ENCODE data around the gene C2orf76.
"Not testable (repeated sequence)": the region's sequence is repeated elsewhere in the genome, so short reads cannot be mapped to it uniquely, and the experiment has no call there.

C2orf76 gene

DNA sequence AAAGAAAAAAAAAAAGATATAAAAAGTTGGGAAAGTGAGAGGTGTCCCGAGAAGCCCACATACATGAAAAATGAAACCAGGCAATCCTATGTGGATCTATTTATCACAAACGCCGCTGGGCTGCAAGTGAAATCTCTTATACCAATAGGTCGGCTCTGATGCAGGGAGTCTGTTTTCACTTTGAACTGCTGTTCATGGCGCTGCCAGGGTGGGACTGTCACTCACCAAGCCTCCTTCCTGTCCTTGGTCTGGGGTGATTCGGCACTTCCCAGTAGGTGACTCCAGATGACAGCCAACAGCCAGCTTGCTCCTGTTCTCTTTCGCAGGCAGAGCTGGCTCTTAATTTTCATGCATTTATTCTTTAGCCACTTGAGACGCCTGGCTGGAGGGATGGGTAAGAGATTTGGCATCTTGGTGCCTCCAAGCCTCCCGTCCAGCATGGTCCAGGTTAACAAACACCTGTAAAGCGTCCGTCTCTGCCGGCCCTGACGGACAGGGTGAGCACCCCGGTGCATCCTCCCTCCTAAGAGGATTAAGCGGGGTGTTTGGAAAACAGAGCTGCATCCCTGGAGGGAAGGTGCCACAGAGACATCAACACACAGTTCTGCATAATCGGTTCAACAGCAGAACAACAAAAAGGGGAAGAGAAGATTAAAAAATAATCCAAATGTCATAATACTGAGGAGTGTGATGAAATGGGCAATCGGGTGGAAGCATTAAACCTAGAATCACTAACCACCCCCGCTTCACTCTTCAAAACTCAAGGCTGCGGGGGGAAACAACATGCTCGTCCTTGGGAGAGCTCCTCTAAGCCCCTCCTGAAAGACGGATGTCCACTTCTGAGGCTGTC is 84.3 kb downstream of the C2orf76 start:
- no peak overlapping the region for H3K4me3 ChIP-seq (ENCODE audit: low read length)
- TF ChIP-seq, protein P1, sequence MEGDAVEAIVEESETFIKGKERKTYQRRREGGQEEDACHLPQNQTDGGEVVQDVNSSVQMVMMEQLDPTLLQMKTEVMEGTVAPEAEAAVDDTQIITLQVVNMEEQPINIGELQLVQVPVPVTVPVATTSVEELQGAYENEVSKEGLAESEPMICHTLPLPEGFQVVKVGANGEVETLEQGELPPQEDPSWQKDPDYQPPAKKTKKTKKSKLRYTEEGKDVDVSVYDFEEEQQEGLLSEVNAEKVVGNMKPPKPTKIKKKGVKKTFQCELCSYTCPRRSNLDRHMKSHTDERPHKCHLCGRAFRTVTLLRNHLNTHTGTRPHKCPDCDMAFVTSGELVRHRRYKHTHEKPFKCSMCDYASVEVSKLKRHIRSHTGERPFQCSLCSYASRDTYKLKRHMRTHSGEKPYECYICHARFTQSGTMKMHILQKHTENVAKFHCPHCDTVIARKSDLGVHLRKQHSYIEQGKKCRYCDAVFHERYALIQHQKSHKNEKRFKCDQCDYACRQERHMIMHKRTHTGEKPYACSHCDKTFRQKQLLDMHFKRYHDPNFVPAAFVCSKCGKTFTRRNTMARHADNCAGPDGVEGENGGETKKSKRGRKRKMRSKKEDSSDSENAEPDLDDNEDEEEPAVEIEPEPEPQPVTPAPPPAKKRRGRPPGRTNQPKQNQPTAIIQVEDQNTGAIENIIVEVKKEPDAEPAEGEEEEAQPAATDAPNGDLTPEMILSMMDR (conservative IDR thresholded peaks at IDR 0.05; ENCODE audit: low read depth, low read length): no peak
- no peak for DNase-seq (ENCODE audit: low read depth)

DNA sequence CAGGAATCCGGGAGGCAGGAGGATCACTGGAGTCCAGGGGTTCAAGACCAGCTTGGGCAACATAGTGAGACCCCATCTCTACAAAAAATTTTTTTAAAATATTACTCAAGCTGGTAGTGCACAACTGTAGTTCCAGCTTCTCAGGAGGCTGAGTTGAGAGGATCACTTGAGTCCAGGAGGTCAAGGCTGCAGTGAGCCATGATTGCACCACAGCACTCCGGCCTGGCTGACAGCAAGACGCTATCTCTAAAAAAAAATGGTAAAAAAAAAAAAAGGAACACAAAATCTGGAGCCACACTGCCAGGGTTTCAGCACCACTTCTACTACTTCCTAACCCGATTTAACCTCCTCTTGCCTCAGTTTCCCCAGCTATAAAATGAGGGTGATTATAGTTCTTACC is 86.0 kb downstream of the C2orf76 start:
- TF ChIP-seq, protein P1 (conservative IDR thresholded peaks at IDR 0.05; ENCODE audit: low read depth, low read length): no peak
- no peak overlapping the region for H3K4me3 ChIP-seq (ENCODE audit: low read length)
- DNase-seq (ENCODE audit: low read depth): no peak

- no peak for DNase-seq (ENCODE audit: low read depth)
- no peak overlapping the region for H3K4me3 ChIP-seq (ENCODE audit: low read length)
- TF ChIP-seq, protein P1 (conservative IDR thresholded peaks at IDR 0.05; ENCODE audit: low read depth, low read length): no peak
Observed at GRCh38 chr2:119279666-119280065, 87.0 kb downstream of the C2orf76 start.

- TF ChIP-seq, protein P1 (conservative IDR thresholded peaks at IDR 0.05; ENCODE audit: low read depth, low read length): no peak
- DNase-seq (ENCODE audit: low read depth): no peak
- H3K4me3 ChIP-seq (ENCODE audit: low read length): no peak overlapping the region
Observed at GRCh38 chr2:119278946-119279345, 87.7 kb downstream of the C2orf76 start.

DNA sequence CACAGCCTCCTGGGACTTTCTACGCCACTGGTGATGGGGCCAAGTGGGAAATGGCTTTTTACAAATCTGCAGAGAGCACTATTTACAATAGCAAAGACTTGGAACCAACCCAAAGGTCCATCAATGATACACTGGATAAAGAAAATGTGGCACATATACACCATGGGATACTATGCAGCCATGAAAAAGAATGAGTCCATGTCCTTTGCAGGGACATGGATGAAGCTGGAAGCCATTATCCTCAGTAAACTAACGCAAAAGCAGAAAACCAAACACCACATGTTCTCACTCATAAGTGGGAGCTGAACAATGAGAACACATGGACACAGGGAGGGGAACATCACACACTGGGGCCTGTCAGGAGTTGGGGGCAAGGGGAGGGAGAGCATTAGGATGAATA is 88.2 kb downstream of the C2orf76 start:
- H3K4me3 ChIP-seq (ENCODE audit: low read length); DNase-seq (ENCODE audit: low read depth): not testable (repeated sequence)

- no peak for DNase-seq (ENCODE audit: low read depth)
- TF ChIP-seq, protein P1 (conservative IDR thresholded peaks at IDR 0.05; ENCODE audit: low read depth, low read length): no peak
- H3K4me3 ChIP-seq (ENCODE audit: low read length): no peak overlapping the region
Observed at GRCh38 chr2:119276864-119277263, 89.8 kb downstream of the C2orf76 start.

DNA sequence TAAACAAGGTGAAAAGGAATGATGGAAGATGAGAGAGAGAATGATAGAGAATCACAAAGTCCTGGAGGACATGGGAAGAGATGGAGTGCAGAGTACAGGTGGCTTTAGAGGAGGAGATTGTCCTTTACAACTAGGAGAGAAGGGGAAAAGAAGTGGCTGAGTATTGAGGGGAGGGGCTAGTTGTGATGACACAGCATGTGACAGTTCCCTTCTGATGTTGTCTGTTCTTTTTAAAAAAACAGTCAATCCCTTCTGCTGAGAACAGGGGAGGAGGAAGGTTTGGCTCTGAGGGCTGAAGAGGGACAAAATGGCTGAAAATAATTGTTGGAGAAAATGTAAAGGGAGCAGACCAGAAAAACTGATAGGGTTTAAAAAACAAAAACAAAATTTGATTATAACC is 99.0 kb downstream of the C2orf76 start:
- TF ChIP-seq, protein P1 (conservative IDR thresholded peaks at IDR 0.05; ENCODE audit: low read depth, low read length): no peak
- no peak overlapping the region for H3K4me3 ChIP-seq (ENCODE audit: low read length)
- no peak for DNase-seq (ENCODE audit: low read depth)
